ENCODE results near the gene TSHZ1.

- TF ChIP-seq, protein P1, sequence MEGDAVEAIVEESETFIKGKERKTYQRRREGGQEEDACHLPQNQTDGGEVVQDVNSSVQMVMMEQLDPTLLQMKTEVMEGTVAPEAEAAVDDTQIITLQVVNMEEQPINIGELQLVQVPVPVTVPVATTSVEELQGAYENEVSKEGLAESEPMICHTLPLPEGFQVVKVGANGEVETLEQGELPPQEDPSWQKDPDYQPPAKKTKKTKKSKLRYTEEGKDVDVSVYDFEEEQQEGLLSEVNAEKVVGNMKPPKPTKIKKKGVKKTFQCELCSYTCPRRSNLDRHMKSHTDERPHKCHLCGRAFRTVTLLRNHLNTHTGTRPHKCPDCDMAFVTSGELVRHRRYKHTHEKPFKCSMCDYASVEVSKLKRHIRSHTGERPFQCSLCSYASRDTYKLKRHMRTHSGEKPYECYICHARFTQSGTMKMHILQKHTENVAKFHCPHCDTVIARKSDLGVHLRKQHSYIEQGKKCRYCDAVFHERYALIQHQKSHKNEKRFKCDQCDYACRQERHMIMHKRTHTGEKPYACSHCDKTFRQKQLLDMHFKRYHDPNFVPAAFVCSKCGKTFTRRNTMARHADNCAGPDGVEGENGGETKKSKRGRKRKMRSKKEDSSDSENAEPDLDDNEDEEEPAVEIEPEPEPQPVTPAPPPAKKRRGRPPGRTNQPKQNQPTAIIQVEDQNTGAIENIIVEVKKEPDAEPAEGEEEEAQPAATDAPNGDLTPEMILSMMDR (IDR thresholded peaks at IDR 0.05): no peak
- no peak for TF ChIP-seq POLR2A (IDR thresholded peaks at IDR 0.05)
These were observed 77.1 kb downstream of the TSHZ1 start for GRCh38 chr18:75287700-75288099.

Data from body of pancreas (tissue), 4 donors.